ENCODE results near the gene DLST.
"Not testable (repeated sequence)": the region's sequence is repeated elsewhere in the genome, so short reads cannot be mapped to it uniquely, and the experiment has no call there.

The DLST gene

DNA sequence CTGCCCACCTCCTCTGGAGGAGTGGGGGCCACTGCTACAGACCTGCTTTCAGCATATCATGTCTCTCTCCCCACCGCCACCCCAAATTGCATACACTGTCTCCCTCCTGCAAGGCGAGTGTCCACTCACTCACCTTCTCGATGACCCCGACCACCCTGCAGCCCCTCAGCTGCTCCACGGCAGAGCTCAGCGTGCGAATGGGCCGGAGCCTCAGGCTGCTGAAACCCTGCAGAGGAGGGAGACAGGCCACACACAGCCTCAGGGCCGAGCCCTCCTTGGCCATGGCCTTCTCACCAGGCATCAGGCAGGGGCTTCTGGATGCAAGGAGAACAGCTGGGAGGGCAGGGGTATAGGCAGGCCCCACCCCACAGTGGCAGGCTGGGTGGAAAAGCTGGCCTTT is 36.7 kb downstream of the DLST start:
- no peak for DNase-seq (ENCODE audit: low read depth)

- DNase-seq (ENCODE audit: low read depth) = no peak
Measured at GRCh38 chr14:74919421-74920165, 37.9 kb downstream of the DLST start.

DNA sequence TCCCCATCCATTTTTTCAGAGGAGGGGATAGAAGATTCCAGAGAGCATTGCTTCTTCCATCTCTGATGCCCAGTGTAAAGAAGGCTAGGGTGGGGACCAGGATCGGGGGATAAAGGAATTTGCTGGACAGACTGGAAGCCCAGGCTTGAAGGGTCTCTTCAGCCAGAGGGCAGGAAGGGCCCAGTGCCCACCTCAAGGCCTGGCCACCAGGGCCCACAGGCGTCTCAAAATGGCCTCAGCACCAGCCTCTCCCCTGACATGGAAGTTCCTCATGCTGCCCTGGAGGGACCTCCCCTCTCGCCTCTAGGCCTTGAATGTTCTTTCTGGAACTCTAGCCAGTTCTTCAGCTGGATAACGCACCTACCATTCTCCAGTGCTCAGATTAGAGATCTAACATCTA is 38.6 kb downstream of the DLST start:
- DNase-seq (ENCODE audit: low read depth) = no peak

DNA sequence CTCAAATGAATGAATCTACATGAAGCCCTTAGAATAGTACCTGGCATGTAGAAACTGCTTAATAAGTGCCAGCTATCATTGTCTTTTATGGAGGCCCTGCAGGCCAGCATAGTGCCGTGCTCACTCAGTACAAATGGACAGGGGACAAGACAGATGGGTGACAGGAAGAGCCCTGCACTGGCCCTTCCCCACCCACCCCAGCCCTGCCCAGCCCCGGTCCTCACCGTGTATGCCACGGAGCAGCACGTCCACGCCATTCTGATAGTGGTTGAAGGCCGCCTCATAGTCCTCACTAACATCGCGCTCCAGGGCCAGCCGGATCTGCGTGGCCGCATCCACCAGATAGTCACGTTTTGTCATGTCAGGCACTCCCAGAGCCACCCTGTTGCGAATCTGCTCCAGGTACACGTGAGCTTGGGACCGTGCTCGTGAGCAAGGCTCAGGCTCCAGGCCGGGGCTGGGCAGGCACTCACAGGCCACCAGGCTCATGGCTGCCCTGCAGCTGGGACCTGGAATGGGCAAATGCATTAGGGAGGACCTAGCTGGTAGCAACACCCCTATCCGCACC is 39.4 kb downstream of the DLST start:
- DNase-seq (ENCODE audit: low read depth) = no peak

DNA sequence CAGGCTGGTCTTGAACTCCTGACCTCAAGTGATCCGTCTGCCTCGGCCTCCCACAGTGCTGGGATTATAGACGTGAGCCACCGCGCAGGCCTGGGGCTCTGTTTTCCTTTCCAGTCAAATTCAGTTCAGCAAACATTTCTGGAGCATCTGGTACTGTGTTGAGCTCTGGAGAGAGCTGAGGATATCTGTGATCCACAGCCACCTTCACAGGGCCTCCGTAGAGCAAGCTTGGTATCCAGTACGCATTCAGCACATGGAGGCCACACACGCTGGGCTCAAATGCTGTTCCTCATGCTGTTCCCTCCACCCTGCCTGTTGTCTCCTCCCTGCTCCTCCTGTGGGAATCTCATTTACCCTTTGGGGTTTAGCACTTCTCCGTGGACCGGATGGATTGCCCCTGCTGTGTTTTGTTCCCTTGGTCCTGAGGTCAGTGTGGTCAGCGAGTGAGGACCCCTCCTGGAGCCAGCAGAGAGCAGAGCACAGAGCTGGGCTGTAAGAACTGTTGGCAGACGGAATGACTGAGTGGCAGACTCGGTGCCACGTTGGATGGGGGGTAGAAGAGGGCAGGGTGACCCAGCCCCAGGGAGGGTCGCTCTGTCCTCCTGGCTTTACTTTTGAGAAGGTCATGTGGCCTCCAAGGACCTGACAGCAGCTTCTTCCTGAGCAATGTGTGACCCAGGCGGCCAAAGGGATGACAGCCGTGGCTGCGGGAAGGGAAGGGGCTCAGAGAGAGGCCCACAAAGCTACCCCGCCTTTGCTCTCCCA is 40.5 kb downstream of the DLST start:
- DNase-seq (ENCODE audit: low read depth) = no peak

- peak; percentile 27 for DNase-seq (ENCODE audit: low read depth)
Measured at GRCh38 chr14:74922752-74923401, 41.2 kb downstream of the DLST start, which contains the start of gene RPS6KL1. Gene RPS6KL1, minus strand, starts transcription at chr14:74923260. Its CDS starts 1,719 bp downstream, at chr14:74921541.

- no peak for DNase-seq (ENCODE audit: low read depth)
Measured at GRCh38 chr14:74924061-74924460, 42.3 kb downstream of the DLST start.

- no peak for DNase-seq (ENCODE audit: low read depth)
Measured at GRCh38 chr14:74927225-74927624, 45.5 kb downstream of the DLST start.

DNA sequence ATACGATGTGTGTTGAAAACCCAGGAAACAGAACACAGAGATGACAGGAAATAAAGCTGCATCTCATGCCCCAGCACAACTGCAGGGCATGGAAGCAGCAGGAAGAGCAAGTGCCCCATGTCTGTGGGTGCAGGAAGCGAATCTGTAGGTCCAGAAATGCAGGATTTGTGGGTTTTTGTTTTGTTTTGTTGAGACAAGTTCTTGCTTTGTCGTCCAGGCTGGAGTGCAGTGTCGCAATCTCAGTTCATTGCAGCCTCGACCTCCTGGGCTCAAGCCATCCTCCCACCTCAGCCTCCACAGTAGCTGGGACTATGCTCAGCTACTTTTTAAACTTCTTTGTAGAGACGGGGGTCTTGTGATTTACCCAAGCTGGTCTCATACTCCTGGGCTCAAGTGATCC is 47.5 kb downstream of the DLST start:
- no peak for DNase-seq (ENCODE audit: low read depth)

GRCh38 chr14:74931744-74932143 is 50.0 kb downstream of the DLST start:
- not testable (repeated sequence) for DNase-seq (ENCODE audit: low read depth)

DNA sequence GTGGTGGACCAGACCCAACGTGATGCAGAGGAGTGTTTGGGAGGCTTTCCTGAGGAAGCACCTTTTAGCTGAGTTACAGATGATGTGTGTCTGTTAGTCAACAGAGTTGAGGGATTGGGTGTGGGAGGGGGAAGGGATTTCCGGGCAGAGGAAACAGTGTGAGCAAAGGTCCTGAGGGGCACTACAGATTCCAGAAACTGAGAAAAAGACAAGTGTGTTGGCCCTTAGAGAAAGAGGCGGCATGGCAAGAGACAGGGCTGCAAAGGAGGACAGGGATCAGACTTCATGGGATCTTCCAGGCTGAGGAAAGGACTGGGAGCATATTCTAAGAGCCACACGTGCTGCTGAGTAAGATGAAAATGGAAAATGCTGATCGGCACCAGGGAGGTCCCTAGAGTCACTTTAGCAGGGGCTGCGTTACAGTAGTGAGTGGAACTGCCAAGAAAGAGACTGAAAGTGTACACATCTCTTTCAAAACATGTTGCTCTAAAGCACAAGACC is 50.7 kb downstream of the DLST start:
- DNase-seq (ENCODE audit: low read depth) = no peak

GRCh38 chr14:74932936-74933335 is 51.2 kb downstream of the DLST start:
- not testable (repeated sequence) for DNase-seq (ENCODE audit: low read depth)

DNA sequence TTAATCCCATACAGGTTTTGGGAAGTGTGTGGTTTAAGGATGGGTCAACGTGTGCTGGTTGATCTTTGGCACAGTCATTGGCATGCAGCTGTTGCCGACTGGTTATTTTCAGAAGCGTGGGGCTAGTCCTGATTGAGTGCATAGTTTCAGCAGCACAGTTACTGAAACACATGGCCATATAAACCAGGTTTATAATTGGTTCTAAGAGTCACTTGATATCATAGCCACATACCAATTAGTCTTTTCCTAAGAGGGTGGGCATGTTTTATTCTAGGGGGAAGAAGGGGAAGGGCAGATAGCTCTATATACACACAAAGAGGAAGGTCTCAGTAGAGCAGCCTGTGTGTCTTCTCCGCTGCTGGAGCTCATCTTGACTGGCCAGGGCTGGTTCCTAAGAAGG is 52.3 kb downstream of the DLST start:
- DNase-seq (ENCODE audit: low read depth) = no peak

DNA sequence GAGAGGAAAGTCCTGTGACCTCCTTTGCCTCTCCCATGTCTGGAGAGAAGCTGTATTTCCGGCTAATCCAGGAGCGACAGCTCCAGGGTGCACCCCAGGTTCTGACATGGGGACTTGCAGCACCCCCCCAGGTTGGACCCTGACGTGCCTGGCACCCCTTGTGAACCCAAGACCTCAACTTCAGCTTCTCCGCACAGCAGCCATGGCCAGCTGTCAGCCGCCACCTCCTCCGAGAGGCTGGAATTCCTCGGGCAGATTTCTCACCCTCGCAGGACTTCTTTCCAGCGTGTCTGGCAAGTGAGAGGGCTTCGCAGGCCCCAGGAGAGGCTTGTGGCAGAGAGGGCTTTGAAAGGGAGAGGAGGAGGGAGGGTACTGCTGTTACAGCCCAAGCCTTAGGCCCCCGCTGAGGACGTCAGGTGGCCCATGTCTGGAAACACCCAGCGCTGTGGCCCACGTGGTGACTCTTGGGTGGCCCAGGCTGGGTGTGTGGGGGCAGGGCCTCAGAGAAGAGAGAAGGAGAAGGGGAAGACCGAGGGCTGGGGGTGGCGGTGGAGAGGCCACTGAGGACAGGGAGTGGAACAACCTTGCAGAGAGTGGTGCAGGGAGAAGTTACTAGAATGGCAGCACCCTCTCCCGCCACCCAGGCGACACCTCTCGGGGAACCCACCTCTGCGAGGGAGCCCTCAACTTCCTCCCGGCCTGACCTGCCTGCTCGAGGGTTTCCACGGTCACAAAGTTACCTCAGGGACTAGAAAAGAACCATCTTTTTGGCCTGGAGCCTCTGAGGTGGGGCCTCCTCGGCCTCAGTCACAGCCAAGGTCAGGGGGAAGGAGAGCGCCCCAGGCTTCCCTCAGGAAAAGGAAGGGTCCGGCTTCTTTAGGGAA is 53.0 kb downstream of the DLST start:
- no peak for DNase-seq (ENCODE audit: low read depth)

DNA sequence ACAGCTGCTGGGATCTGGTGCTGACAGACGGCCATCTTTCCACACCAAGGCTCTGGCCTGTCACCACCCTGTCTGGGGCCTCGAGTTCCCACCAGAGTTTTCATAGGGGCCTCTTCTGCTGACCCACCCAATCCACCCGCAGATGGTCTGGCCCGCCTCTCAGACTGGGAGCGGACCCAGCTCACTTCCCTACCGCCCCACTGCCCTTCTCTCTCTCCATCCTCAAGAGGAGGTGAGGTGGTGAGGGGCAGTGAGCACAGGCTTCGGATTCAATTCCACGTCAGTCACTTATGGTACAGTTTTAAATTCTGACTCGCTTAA is 53.6 kb downstream of the DLST start:
- no peak for DNase-seq (ENCODE audit: low read depth)

- no peak for DNase-seq (ENCODE audit: low read depth)
Measured at GRCh38 chr14:74936151-74936550, 54.4 kb downstream of the DLST start.

DNA sequence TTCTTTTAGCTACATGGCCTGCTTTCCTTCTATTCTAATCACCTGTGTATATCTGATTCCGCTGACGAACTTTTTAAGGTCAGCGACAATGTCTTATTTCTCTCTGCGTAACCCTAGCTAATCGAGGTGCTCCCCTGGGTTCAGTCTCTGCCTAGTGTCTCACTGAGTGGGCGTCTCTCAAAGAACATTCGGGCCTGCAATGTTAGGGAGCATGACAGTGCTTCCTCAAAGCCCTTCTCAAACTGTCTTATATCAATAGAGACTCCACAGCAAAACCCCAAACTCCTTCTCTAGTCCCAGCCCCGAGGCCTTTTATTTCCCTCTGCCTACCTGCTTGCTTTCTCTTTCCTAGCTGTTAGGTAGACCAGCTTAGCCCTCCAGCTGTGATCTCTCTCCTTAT is 55.0 kb downstream of the DLST start:
- DNase-seq (ENCODE audit: low read depth) = no peak

DNA sequence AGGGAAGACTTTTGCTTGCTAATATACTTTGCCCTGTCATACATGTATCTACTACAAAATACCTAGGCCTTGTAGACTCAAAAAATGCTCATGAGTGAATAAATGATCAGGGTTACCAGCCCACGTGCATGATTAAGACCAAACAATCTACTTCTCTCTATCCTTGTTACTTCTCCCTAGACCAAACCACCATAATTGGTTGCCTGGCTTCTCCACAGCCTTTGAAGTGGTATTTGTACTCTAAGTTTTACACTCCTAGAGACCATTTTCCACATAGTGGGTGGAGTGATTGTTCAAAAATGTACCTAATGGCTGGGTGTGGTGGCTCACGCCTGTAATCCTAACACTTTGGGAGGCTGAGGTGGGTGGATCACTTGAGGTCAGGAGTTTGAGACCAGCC is 55.5 kb downstream of the DLST start:
- no peak for DNase-seq (ENCODE audit: low read depth)

GRCh38 chr14:74938531-74939495 is 57.1 kb downstream of the DLST start:
- DNase-seq (ENCODE audit: low read depth) = no peak

DNA sequence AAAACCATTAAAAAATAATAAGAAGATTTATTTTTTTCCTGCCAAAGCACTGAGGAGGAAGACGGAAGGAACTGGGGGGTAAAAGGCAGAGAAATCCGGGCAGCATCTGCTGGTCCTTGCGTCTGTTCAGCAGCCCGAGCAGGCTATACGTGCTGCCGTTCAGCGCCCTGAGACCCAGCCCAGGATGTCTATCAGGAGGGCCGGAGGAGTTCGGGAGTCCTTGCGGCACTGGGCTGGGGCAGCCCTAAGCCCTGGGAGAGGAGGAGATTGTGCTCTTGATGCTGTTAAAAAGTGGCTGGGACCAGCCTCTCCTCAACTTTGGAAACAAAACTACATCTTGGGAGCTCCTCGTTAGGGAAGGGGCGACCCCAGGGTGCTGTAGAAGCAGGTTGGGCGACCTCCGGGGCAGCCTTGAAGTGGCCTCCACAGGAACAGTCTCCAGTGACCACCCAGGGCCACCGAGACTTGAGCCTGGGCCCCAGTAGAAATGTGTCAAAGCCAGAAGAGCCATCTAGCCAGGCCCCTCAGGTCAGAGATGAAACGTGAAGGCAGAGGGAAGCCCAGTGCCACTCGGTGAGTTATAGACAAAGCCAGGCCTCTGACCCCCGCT is 59.3 kb downstream of the DLST start:
- DNase-seq (ENCODE audit: low read depth) = no peak
